GM12801 (cell line): ENCODE measurements around the gene PLPPR3.

ENCODE experiments used
- CTCF ChIP-seq: IDR thresholded peaks from one replicate; pipeline ENCODE4 v1.5.1; 2011; ENCODE audit warnings: control low read depth; ENCODE audit not compliant: insufficient read length; ENCODE audit errors: extremely low read depth

The PLPPR3 gene

GRCh38 chr19:805166-805551 lies 16.6 kb downstream of the PLPPR3 start:
- TF ChIP-seq CTCF = no peak

DNA sequence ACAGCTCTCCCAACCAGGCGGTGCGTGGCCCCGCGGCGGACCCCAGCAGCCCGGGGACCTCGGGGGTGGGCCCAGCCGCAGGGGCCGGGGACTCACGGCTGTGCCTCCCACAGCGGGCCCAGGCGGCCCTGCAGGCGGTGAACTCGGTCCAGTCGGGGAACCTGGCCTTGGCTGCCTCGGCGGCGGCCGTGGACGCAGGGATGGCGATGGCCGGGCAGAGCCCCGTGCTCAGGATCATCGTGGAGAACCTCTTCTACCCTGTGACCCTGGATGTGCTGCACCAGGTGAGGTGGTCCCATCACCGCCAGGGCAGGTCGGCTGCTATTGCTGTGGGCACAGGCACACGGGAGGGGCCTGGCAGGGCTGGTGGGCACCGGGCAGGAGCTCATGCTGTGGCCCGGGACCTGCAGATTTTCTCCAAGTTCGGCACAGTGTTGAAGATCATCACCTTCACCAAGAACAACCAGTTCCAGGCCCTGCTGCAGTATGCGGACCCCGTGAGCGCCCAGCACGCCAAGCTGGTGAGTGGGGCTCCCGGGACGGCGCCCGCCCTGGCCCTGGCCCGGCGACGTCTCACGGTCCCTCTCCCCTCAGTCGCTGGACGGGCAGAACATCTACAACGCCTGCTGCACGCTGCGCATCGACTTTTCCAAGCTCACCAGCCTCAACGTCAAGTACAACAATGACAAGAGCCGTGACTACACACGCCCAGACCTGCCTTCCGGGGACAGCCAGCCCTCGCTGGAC lies 17.2 kb downstream of the PLPPR3 start:
- TF ChIP-seq CTCF = no peak

DNA sequence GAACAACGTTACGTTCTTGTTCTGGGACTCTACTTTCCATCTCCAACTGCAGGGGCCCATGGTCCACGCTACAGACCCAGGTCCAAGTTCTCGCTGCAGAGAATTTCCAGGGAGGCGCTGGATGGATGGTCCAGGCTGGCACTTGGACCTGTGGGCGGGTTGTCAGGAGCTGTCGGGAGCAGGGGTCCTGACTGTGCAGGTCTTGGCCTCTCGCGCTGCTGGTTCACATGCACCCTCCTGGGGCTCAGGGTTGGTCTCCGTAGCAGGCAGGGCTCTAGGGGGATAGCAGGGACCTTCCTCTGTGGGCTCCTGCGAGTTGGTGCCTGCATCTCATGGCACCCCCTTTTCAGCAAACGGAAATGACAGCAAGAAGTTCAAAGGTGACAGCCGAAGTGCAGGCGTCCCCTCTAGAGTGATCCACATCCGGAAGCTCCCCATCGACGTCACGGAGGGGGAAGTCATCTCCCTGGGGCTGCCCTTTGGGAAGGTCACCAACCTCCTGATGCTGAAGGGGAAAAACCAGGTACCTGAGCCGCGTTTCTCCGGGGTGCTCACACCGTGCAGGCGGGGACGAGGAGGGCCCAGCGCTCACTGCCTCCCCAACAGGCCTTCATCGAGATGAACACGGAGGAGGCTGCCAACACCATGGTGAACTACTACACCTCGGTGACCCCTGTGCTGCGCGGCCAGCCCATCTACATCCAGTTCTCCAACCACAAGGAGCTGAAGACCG lies 17.9 kb downstream of the PLPPR3 start:
- no peak for TF ChIP-seq CTCF

DNA sequence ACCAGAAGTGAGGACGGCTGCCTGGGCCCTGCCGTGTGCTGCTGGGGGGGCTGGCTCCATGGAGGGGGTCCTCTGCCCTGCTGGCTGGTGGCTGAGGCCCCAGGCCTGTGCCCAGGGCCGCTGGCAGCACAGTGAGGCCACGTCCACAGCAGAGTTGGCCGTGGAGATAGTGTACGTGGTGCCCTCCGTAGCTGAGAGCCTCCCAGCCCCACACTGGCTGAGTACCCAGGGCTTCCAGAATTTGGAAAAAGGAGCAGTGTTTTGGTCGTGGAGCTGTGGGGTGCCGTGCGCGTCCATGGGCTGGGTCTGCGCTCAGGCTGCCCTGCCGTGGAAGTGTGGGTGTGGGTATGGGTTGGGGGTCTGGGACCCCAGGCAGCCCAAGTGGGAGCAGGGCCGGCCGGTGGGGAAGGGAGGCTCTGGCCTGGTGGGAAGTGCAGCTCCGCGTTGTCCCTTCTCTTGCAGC lies 18.6 kb downstream of the PLPPR3 start:
- no peak for TF ChIP-seq CTCF

DNA sequence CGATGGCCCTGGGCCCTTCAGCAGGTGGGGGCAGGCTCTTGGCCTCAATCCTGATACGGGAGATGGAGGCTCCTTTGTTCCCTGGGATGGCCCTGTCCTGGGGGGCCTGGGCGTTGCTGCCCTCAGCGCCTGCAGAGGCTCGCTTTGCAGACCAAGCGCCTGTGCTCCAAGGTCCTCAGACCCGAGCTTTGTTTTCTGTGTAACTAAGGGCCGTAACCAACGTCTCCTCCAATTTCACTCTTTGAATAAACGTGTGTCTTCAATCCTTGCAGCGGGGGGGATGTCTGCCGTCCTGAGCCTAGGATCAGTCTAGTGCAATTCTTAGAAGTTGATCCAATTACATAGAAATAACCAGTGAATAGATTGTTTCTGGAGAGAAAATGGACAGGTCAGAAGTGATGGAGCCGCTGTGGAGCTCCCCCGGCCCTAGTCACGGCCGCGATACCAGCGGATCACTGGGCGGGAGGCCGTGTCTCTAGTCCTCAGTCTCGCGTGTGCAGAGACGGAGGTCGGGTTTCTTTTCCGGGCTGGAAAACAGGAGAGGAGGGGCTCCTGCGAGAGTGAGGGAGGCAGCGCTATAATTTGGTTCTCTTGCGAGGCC lies 19.2 kb downstream of the PLPPR3 start:
- TF ChIP-seq CTCF = no peak

- TF ChIP-seq CTCF = no peak
Observed at GRCh38 chr19:801861-802497, 19.8 kb downstream of the PLPPR3 start.

DNA sequence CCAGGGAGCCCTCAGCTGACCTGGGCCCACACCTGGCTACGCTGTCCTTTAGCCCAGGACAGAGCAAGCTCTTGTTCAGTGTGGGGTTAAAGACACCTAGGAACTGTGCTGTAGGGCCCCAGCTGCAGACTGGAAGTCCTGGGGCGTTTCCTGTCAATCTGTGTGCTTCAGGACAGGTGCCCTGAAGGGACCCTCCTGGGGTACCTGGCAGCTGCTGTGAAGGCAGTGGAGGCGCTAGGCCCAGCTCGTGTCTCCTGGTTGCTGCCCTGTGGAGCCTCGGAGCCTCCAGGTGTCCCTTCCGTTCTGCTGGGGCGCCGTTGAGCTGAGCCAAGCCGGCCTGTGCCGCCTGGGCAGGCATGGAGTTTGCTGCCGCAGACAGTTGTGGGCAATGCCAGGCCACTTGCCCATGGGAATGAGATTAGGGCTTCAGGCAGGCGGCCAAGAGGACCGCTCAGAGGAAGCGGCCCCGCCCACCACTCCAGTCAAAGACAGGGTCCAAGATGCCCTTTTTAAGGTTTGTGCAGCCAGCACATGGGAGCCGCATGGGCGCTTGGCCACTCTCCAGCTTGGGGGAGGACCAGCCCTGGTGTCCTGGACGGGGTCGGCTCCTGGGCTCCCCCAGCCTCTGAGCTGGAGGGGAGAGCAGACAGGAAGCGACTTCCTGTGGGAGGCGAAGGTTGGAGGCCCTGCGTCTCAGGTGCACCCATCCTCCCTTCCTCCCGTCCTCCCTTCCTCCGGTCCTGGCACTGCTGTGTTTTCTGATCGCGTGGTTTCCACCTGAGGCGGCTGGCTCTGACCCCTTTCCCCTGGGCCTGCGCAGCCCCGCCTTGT lies 20.5 kb downstream of the PLPPR3 start:
- no peak for TF ChIP-seq CTCF
